HCT116 (cell line): Measurements from ENCODE around the gene PCDHB6. TPM values are rescaled to one million over a fixed set of nuclear protein-coding genes. Genes with fewer than 3 reads are reported as not detected.
"Not testable (repeated sequence)": the region's sequence is repeated elsewhere in the genome, so short reads cannot be mapped to it uniquely, and the experiment has no call there.

ENCODE experiments used
- ATAC-seq: fragments of 200-7000 bp; cut with Tn5 transposase; 2 replicates; pipeline ENCODE4 v1.9.1; 2020; ENCODE audit warnings: mild to moderate bottlenecking, moderate library complexity
- BruUV-seq: library from RNA; stranded (reverse); fragments of 400-500 nt; replicated peaks from 2 replicates; lab custom pipeline; 2021; lab: Mats Ljungman, UMichigan
- CTCF ChIA-PET: fragments of 300-600 bp; sonication (Branson Sonifier 250); formaldehyde crosslinking; loops from one replicate; lab custom pipeline; 2021; ENCODE audit warnings: antibody characterized with exemption; lab: Charles Lee
- POLR2A ChIA-PET: fragments of 300-600, 350-600 bp; sonication (Branson Sonifier 250); formaldehyde crosslinking; loops from one replicate; lab custom pipeline; 2021; ENCODE audit warnings: antibody characterized with exemption; lab: Charles Lee
- RAD21 ChIA-PET, 2 experiments: fragments of 300-600 bp; sonication (Branson Sonifier 250); formaldehyde crosslinking; loops; one replicate each; lab custom pipeline; 2023; ENCODE audit warnings: low total read pairs in 2 of 2; ENCODE audit not compliant: uncharacterized antibody in 2 of 2, unreplicated experiment in 2 of 2, low non-redundant PET in 1 of 2; lab: Charles Lee
- DNase-seq: peaks from one replicate; pipeline ENCODE4 v3.0.0-alpha.2; 2010; ENCODE audit warnings: low read depth, low spot score
- H2AFZ ChIP-seq: fragments of 200-600 bp; shearing (Covaris generic), sonication (generic); 2 replicates; pipeline ENCODE4 v1.6.1; 2017; ENCODE audit warnings: low read depth, mixed run types, mixed read lengths, antibody characterized with exemption, low read length; ENCODE audit not compliant: poor library complexity, severe bottlenecking
- H3K27ac ChIP-seq: 2 replicates; pipeline ENCODE4 v1.5.1; 2012; ENCODE audit warnings: low read depth, low read length
- H3K27me3 ChIP-seq: fragments of 200-600 bp; sonication (generic); 2 replicates; pipeline ENCODE4 v1.6.1; 2016; ENCODE audit warnings: mixed run types, low read length, mixed read lengths; ENCODE audit not compliant: insufficient read depth
- H3K36me3 ChIP-seq, 2 experiments: fragments of 200-500 bp in 1 of 2; fragments of 200-600 bp in 1 of 2; sonication (Bioruptor generic) in 1 of 2; sonication (generic) in 1 of 2; 2 replicates each; pipeline versions ENCODE4 v1.5.1 to v1.6.1; 2014 to 2016; ENCODE audit warnings: low read length in 2 of 2, inconsistent platforms in 1 of 2, mixed read lengths in 1 of 2, mixed run types in 1 of 2; ENCODE audit not compliant: insufficient read depth in 2 of 2, control insufficient read depth in 1 of 2
- H3K4me1 ChIP-seq, 2 experiments: fragments of 200-600 bp in 1 of 2; sonication (generic) in 1 of 2; 2 replicates each; pipeline versions ENCODE4 v1.5.1 to v1.6.1; 2012 to 2017; ENCODE audit warnings: low read length in 2 of 2, inconsistent platforms in 1 of 2, mild to moderate bottlenecking in 1 of 2, mixed read lengths in 1 of 2, mixed run types in 1 of 2, moderate library complexity in 1 of 2; ENCODE audit not compliant: insufficient read depth in 2 of 2, control insufficient read depth in 1 of 2
- H3K4me2 ChIP-seq: fragments of 200-600 bp; sonication (generic); 2 replicates; pipeline ENCODE4 v1.6.1; 2017; ENCODE audit warnings: mixed run types, low read length, mixed read lengths
- H3K4me3 ChIP-seq, 2 experiments: fragments of 200-600 bp in 1 of 2; sonication (generic) in 1 of 2; replicated peaks in 1 of 2; 2 replicates each; pipeline ENCODE4 v1.5.1; 2011 to 2016; ENCODE audit warnings: low read length in 2 of 2, control low read depth in 1 of 2, low read depth in 1 of 2, mild to moderate bottlenecking in 1 of 2, mixed read lengths in 1 of 2, mixed run types in 1 of 2
- H3K79me2 ChIP-seq: fragments of 200-600 bp; sonication (generic); 2 replicates; pipeline ENCODE4 v1.6.1; 2017; ENCODE audit warnings: mild to moderate bottlenecking, mixed run types, low read length, moderate library complexity, mixed read lengths; ENCODE audit not compliant: insufficient read depth
- H3K9ac ChIP-seq: fragments of 200-600 bp; sonication (generic); 2 replicates; pipeline ENCODE4 v1.6.1; 2016; ENCODE audit warnings: low read length, mixed read lengths
- H3K9me2 ChIP-seq: fragments of 200-600 bp; sonication (generic), shearing (Covaris generic); 2 replicates; pipeline ENCODE4 v1.6.1; 2017; ENCODE audit warnings: mixed run types, mild to moderate bottlenecking, moderate library complexity; ENCODE audit not compliant: insufficient read depth
- H3K9me3 ChIP-seq, 2 experiments: fragments of 200-500 bp in 1 of 2; fragments of 200-600 bp in 1 of 2; sonication (Bioruptor generic) in 1 of 2; sonication (generic) in 1 of 2; 2 replicates each; pipeline ENCODE4 v1.6.1; 2014 to 2017; ENCODE audit warnings: low read length in 2 of 2, mixed read lengths in 2 of 2, inconsistent platforms in 1 of 2, low read depth in 1 of 2, mild to moderate bottlenecking in 1 of 2, mixed run types in 1 of 2, moderate library complexity in 1 of 2; ENCODE audit not compliant: control insufficient read depth in 1 of 2, insufficient read depth in 1 of 2
- H4K20me1 ChIP-seq: fragments of 200-600 bp; sonication (generic), shearing (Covaris generic); 2 replicates; pipeline ENCODE4 v1.6.1; 2017; ENCODE audit warnings: mixed run types, mild to moderate bottlenecking, moderate library complexity; ENCODE audit not compliant: insufficient read depth
- CBX3 ChIP-seq: IDR thresholded peaks from 2 replicates; pipeline ENCODE4 v1.6.1; 2012; ENCODE audit warnings: low read depth
- EZH2phosphoT487 ChIP-seq: fragments of 200-600 bp; IDR thresholded peaks from 2 replicates; pipeline ENCODE4 v1.6.1; 2018; ENCODE audit warnings: antibody characterized with exemption, borderline replicate concordance
- JUND ChIP-seq: IDR thresholded peaks from 2 replicates; pipeline ENCODE4 v1.6.1; 2012
- POLR2A ChIP-seq: IDR thresholded peaks from 2 replicates; pipeline ENCODE4 v1.7.0; 2011; ENCODE audit warnings: borderline replicate concordance; ENCODE audit not compliant: insufficient read depth, insufficient read length; ENCODE audit errors: extremely low read depth
- TCF7L2 ChIP-seq: IDR thresholded peaks from 2 replicates; pipeline ENCODE4 v1.7.0; 2011; ENCODE audit warnings: borderline replicate concordance, inconsistent platforms; ENCODE audit not compliant: insufficient read depth, insufficient read length; ENCODE audit errors: extremely low read depth
- intact Hi-C: fragments of 100-400 bp; cut with micrococcal nuclease; formaldehyde crosslinking; loops from 2 replicates; pipeline ENCODE4 v1.10.0; 2022
- total RNA-seq: library from RNA; stranded (reverse); gene quantifications from one replicate; pipeline ENCODE4 v1.2.1, GENCODE V29; 2021; ENCODE audit not compliant: unreplicated experiment
- TF ChIP-seq, protein P1 (sequence below): IDR thresholded peaks from 2 replicates; pipeline ENCODE4 v1.6.1; 2011; ENCODE audit warnings: mild to moderate bottlenecking, low read length, moderate library complexity; ENCODE audit not compliant: insufficient replicate concordance; ENCODE audit errors: extremely low read depth

The PCDHB6 gene
- total RNA-seq, 1 experiment from 2014 or later = not detected

DNA sequence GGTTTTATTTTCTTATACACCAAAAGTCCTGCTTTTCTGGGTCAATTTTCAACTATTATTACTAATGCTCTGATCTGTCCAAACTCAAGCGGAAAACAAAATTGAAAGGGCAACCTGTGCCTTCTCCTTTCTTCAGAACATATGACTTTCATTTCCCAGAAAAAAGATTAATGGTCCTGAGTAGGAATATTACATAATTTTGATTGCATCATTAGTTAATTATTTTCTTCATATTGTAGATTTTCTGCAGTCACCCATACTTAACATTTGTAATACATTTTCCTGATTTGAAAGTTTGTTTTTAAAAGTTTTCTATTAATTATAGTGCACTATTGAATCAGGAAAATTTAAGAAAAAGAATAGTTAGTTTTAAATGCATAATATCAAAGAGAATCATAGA lies 26.1 kb downstream of the PCDHB6 start:
- CTCF ChIA-PET = no interaction called here
- no peak overlapping the region for H3K9ac ChIP-seq
- TF ChIP-seq CBX3 (no peak), EZH2phosphoT487 (no peak), TCF7L2 (no peak), POLR2A (no peak), JUND (no peak)
- TF ChIP-seq, protein P1, sequence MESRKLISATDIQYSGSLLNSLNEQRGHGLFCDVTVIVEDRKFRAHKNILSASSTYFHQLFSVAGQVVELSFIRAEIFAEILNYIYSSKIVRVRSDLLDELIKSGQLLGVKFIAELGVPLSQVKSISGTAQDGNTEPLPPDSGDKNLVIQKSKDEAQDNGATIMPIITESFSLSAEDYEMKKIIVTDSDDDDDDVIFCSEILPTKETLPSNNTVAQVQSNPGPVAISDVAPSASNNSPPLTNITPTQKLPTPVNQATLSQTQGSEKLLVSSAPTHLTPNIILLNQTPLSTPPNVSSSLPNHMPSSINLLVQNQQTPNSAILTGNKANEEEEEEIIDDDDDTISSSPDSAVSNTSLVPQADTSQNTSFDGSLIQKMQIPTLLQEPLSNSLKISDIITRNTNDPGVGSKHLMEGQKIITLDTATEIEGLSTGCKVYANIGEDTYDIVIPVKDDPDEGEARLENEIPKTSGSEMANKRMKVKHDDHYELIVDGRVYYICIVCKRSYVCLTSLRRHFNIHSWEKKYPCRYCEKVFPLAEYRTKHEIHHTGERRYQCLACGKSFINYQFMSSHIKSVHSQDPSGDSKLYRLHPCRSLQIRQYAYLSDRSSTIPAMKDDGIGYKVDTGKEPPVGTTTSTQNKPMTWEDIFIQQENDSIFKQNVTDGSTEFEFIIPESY = no peak
- ATAC-seq (no peak), DNase-seq (no peak)
- H3K9me2 ChIP-seq = no peaks in the 10 kb centered on the region
- no peaks in the 10 kb centered on the region for H4K20me1 ChIP-seq
- POLR2A ChIA-PET = no interaction called here
- RAD21 ChIA-PET = no interaction called here
- H3K4me2 ChIP-seq = no peak overlapping the region
- H3K27ac ChIP-seq = no peak overlapping the region
- no peak overlapping the region for H2AFZ ChIP-seq
- H3K27me3 ChIP-seq = no peaks in the 10 kb centered on the region
- peaks cover 0 to 10% of the 10 kb centered on the region in 2 experiments; a peak in 3 of 4 replicates for H3K9me3 ChIP-seq
- H3K36me3 ChIP-seq = no peaks in the 10 kb centered on the region
- intact Hi-C loops = no loop called here
- no peaks in the 10 kb centered on the region for H3K4me1 ChIP-seq
- no peak overlapping the region for H3K4me3 ChIP-seq
- no peaks in the 10 kb centered on the region for H3K79me2 ChIP-seq
- BruUV-seq = no TSS peak

DNA sequence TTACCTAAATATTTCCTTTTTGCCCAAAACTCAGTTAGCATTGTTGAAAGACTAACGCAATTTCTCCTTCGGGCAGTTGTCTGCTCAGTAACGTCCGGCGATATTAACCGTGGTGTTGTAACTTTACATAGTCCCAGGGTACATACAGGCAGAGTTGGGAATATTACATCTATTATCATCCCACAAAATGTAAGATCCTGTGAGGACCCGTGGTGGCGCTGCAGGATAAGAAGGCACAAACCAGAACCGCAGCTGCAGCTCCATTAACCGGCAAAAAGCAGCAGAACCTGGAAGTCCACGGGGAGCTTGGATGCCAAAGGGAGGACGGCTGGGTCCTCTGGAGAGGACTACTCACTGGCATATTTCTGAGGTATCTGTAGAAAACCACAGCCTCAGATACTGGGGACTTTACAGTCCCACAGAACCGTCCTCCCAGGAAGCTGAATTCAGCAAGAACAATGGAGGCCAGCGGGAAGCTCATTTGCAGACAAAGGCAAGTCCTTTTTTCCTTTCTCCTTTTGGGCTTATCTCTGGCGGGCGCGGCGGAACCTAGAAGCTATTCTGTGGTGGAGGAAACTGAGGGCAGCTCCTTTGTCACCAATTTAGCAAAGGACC lies 27.8 kb downstream of the PCDHB6 start, which contains the start of gene PCDHB8:
TSS of gene PCDHB8 (plus strand) at position 214 of the 615 bp plus-strand sequence. CDS start at position 459, 245 bp downstream.
- H3K36me3 ChIP-seq, H3K4me2 ChIP-seq, intact Hi-C loops, H3K9me2 ChIP-seq, H3K79me2 ChIP-seq, RAD21 ChIA-PET, H3K27ac ChIP-seq, ATAC-seq, H3K9ac ChIP-seq, H3K27me3 ChIP-seq, BruUV-seq, H3K4me1 ChIP-seq, H2AFZ ChIP-seq, CTCF ChIA-PET, H3K4me3 ChIP-seq, DNase-seq, H4K20me1 ChIP-seq, POLR2A ChIA-PET: not testable (repeated sequence)
- H3K9me3 ChIP-seq = peaks cover 0 to 10% of the 10 kb centered on the region in 2 experiments; a peak in 2 of 4 replicates

DNA sequence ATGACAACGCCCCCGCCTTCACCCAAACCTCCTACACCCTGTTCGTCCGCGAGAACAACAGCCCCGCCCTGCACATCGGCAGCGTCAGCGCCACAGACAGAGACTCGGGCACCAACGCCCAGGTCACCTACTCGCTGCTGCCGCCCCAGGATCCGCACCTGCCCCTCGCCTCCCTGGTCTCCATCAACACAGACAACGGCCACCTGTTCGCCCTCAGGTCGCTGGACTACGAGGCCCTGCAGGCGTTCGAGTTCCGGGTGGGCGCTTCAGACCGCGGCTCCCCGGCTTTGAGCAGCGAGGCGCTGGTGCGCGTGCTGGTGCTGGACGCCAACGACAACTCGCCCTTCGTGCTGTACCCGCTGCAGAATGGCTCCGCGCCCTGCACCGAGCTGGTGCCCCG lies 29.5 kb downstream of the PCDHB6 start:
- BruUV-seq, intact Hi-C loops: not testable (repeated sequence)

More for the DNA sequence above, 29.5 kb downstream of the PCDHB6 start:
- DNase-seq, POLR2A ChIA-PET, H3K4me3 ChIP-seq, ATAC-seq, H3K4me2 ChIP-seq, H3K27me3 ChIP-seq, H3K27ac ChIP-seq, H3K79me2 ChIP-seq, RAD21 ChIA-PET, CTCF ChIA-PET, H4K20me1 ChIP-seq, H3K9me2 ChIP-seq, H3K36me3 ChIP-seq, H2AFZ ChIP-seq, H3K4me1 ChIP-seq, H3K9ac ChIP-seq: not testable (repeated sequence)
- peaks cover 0 to 10% of the 10 kb centered on the region in 2 experiments; a peak in 2 of 4 replicates for H3K9me3 ChIP-seq
